ENCODE data around the gene EML1. TPM values are rescaled to one million over a fixed set of nuclear protein-coding genes. Genes with fewer than 3 reads are reported as not detected.

The EML1 gene
- total RNA-seq, 1 experiment from 2014 or later = 18.3 TPM

DNA sequence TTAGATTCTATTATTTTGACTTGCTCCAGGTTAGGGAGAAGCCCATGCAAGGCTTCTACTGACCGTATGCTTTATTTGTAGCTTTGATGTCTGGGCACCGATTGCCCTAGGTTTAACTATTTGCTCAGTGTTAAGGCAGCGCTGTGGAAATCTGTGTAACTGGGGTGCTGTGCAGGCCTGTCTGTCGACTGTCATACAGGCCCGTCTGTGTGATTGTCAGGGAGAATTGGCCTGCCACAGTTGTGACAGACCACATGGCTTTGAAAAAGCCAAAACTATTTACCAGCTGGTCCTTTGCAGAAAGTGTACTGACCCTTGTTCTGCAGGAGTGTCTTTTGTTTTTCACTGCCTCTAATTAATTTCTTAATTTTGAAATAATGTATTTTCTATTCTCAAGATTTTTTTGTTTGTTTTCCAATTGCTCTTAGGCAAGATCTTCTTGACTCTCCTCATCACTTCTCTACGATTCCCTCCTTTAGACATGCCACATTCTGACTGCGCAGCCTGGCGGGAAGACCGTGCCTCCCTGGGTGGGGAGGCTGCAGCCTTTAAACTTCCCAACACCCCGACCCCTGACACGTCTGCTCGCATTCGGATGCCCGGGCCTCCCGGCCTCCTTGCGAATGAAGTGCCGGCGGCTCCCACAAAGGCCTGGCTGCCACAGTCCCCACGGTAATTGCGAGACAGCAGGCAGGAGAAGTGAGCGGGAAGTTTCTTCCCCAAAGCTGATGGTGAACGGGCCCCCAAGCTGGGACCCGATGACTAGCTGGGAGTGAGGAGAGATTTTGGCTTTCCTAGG is 173.0 kb downstream of the EML1 start:
- no peak for DNase-seq (ENCODE audit: low spot score)

DNA sequence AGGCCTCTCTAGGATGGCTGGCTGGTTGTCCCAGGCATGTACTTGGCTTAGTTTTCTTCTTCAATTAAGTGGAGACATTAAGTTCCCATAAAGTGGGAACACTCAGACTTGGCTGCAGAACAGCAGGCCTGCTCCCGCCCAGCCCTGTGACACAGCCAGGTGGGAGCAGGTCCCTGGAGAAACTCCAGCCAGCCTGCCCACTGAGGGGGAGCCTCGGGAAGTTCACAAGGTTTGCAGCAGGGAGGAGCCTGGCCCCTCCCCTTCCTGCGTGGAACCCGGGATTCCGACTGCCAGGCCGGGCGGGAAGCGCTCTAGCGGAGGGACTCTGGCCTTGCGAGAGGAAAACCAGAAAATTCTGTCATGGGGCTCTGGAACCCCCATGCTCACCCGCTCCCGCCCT is 173.7 kb downstream of the EML1 start:
- DNase-seq (ENCODE audit: low spot score) = no peak

DNA sequence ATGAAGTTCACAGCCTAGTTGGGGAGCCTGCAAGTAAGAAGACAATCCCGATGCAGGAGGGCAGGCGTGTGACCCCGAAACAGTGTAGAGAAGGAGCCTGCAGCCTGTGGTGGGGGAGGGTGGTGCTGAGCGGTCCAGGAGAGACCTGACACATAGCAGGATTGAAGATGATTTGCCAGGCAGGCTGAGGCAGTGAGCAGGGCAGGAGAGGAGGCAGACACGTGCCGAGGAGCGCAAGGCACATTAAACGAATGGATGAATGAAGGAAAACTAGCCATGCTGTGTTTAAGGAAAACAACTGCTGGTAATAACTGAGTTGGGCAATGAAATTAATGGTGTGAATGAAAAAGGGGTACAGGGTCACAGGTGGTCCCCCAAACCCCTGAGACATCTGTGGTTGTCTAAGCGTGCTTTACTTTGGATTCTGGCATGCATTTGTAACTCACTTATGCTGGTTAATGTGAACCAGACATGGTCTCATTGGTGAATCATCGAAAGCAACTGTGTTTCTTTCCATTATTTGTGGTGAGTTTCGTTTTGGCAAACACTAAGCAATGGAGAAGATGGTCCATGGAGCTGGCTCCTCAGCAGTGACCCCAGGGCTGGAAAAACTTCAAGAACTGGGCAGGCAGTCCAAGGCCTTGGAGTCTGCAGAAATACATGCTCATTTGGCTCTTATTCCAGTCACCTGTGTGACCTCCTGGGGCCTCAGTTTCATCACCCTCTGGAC is 175.1 kb downstream of the EML1 start:
- DNase-seq (ENCODE audit: low spot score) = peak; percentile 52

DNA sequence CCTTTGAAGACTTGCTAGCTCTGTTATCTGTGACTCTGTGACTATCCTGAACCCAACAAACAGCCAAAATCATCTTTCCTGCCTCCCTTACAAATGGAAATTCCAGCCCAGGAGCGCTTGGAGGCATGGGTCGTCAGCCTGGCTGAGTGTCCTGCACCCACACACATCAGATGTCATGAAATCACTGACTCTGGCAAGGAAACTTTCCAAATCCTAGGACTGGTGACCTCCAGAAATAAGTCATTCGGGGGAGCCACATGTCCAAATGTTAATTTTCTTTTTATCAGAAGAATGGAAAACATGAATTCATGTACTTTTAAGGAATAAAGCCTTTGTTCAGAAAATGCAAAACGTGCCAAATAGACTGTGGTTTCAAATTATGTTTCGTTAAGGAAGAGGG is 175.7 kb downstream of the EML1 start:
- no peak for DNase-seq (ENCODE audit: low spot score)

DNA sequence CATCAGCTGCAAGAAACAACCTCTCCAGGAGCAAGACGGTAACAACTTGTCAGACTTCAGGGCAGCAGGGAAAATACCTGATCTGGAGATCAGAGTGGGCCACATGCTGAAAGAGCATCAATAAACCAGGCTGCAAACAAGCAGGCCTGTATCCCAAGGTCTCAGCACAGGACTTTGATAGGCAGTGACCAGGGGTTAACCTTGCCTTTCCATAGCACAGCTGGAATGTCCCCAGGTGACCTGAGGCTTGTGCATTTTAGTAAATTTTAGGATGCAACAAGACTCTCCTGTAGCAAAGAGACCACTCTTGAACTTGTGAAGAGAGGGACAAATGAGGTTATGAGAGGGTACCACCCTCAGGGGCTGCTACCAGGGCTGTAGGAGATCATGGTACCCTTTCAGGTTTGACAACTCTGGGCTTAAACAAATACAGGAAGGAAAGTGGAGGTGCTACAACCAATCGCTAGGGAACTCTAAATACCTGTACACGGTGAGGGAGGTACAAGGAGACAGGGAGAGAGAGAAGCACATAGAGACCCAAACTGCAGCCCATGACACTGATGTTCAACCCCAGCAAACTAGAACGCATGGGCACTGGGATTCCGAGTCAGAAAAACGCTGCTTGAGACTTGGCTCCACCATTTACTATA is 176.6 kb downstream of the EML1 start:
- no peak for DNase-seq (ENCODE audit: low spot score)

DNA sequence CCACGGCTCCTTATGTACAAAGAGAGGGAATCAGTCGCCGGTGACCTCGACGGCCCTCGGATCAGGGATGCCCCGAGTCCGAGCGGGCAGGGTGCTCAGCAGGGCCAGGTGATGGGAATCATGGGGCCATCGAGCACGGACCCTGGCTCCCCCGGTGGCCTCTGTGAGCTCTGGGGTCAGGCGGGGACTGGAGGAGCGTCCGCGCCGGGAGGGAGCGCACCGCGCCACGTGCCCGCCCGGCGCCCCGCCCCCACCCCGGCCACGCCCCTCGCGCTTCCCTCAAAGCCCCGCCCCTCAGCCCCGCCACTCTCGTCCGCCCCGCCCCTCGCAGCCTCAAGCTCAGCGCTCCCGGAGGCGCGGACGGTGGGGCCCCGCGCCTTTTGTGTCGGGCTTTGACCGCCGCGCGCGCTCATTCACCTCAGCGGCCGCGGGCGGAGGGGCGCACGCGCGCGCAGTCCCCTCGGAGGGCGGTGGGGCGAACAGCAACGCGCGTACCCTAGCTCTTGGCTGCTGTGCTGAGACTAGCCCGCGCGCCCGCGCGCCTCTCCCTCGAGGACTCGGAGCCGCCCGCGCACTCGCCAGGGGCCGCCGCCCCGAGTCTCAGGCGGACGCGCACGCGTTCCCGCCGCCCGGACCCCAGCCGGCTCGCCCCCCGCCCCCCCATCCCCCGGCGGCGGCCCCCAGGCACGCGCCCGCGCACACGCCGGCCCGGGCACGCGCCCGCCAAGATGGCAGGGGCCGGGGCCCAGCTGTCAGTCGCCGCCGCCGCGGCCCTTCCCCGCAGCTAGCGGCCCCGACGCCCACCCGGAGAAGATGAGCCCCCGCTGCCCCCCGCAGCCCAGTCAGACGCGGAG is 178.1 kb downstream of the EML1 start:
- DNase-seq (ENCODE audit: low spot score) = peak; percentile 69

DNA sequence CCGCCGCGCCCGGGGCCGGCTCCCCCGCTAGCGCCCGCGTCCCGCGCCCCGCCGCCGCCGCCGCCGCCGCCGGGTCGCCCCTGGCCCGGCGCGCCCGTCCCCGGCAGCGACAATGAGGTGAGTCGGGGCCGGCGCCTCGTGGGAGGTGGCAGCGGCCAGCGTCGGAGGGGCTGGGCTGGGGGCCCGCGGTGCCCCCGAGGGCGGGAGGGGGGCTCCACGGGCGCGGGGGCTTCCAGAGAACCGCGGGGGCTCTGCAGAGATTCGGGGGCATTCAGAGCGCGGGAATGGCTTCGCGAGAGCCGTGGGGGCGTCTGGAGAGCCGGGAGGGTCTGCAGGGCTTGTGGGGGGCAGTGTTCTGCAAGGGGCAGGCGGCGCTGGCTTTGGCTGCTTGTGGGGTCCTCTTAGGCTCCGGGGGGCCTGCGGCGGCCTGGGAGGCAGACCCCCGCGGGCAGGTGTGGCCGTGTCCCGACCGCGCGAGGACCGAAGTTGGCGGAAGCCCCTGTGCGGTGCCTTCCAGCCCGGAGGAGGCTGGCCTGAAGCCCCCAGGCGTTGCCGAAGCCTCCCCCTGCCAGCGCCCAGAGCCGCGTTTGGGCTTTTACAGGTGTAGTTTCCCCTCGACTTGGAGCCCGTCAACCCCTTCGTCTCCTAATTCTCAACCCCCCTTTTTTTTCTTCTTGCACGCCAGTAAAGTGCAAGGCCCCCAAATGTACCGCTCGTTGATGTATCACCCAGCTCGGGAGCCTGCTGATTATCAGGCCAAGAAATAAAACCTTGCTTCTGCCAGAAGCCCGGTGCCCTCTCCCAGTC is 178.9 kb downstream of the EML1 start:
- no peak for DNase-seq (ENCODE audit: low spot score)

DNA sequence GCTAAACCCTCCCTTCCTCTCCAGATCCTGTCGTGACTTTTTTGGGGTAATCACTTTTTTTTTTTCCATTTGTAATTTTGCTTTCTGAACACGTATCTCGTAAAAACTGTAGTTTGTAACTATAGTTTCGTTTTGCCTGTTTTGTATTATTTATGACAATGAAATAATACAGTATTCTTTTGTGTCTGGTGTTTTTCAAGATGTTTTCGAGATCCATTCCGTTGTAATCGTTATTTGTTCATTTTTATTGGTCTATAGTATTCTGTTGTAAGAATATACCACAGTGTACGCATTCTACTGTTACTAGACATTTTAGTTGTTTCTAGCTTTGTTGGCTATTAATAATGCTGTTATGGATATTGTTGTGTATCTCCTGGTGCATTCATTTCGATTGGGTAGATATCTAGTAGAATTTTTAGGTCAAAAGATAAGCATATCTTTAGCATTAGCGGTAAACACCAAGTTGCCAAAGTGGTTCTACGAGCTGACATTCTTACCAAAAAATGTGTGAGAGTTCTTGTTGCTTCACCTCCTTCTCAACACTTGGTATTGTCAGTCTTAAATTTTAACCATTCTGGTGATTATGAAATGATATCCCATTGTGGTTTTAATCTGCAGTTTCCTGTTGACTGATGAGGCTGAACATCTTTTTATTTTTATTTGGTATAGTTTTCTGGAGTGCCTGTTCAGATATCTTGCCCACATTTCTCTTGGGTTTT is 179.7 kb downstream of the EML1 start:
- no peak for DNase-seq (ENCODE audit: low spot score)

DNA sequence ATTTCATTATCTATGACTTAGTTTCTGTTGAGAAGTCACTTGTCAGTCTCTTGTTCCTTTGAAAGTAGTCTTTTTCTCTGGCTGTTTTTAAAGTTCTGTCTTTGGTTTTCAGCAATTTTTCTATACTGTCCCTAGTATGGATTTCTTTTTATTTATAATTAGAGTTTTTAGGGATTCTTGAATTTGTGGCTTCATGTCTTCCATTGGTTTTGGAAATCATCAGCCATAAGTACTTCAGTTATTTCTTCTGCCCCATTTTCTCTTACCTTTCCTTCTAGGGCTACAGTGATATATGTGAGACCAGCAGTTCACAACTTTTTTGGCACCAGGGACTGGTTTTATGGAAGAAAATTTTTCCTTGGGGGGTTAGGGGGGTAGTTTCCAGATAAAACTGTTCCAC is 182.0 kb downstream of the EML1 start:
- DNase-seq (ENCODE audit: low spot score) = no peak

DNA sequence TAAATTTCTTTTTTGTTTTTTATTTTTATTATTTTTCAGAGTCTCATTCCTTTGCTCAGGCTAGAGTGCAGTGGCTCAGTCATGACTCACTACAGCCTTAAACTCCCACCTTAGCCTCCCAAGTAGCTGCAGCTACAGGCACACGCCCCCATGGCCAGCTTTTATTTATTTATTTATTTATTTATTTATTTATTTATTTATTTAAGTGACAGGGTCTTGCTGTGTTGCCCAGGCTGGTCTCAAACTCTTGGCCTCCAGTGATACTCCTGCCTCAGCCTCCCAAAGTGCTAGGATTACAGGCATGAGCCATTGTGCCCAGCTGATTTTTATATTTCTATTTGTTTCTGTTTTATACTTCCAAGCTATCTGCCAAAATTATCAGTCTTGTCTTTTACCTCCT is 182.8 kb downstream of the EML1 start:
- DNase-seq (ENCODE audit: low spot score) = no peak

DNA sequence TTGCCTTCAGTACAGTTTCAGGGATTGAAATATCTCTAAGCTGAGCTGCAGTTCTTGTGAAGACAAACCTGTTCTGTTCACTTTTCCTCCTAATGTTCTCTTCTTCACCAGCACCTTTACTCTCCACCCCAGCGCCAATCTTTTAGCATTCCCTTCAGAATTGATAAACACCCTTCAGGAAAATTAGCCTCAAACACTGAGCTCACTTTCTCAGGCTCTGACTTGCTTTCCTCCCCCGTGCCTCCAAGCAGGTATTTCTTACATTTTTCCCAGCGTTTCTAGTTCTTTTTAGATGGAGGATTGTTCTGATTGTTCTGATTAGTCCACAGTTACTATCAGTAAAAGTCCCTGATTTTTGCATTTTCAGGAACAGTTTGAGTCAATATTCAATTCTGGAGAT is 183.5 kb downstream of the EML1 start:
- DNase-seq (ENCODE audit: low spot score) = no peak

DNA sequence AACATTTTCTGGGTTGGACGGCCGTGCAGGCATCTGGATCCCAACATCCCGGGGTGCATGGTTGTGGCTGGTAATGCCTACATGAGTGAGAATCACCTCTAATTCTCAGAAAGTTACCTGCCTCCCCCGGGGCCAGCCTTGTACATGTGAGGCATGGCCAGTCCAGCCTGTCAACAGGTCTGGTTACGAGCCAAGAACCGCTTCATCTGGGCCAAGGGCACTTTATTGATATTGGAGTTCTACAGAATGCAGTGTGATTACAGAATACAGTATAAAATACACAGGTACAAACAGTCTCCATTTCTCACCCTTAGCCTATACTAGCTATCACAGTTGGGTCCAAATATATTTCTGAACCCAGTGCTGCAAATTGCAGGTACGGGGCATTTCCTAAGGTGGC is 187.1 kb downstream of the EML1 start:
- DNase-seq (ENCODE audit: low spot score) = no peak

DNA sequence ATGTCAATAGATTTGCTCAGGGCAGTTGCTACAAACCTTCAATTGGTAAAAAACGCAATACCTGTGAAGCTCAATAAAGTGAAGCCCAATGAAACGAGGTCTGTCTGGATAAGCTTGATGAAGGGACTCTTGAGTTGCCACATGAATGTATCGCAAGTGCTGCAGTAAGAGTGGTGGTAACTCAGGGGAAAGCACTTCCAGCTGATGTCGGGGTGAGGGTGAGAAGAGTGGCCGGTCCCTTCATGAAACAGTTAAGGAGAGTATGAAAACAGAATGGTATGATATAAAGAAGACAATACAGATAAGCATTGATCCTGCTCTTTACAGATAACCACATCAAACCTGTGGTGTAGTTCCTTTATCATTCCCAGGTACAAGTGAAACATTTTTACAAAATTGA is 188.6 kb downstream of the EML1 start:
- DNase-seq (ENCODE audit: low spot score) = no peak

DNA sequence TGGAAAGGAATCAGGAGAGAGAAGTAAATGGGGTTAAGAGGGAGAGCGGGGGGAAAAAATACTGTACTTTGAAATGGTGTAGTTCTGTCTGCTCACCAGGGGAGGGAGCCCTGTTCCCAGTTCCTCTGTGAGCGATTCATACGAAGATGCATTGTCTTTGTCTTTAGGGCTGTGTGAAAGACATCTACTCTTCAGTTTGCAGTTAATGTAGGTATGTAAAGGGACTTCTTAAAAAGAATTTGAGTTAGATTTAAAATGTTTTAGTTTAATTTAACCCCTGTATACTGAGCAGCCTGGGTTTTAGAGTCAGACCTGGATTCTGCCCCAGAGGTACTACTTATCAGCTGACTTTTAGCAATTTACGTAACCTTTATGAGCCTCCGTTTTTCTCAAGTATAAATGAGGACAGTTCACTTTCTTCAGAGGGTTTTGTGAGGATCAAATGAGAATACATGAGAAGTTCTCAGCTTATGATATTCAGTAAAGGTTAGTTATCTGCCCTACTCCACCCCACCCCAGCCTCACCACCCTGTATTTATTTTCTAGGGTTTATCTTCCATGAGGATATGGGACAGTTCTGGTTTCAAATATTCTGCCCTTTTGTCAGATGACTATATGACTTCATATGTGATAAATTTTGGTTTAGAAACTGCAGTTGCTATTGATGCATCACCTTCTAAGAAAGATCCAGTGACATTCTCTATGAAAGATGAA is 189.5 kb downstream of the EML1 start:
- DNase-seq (ENCODE audit: low spot score) = peak; percentile 47

DNA sequence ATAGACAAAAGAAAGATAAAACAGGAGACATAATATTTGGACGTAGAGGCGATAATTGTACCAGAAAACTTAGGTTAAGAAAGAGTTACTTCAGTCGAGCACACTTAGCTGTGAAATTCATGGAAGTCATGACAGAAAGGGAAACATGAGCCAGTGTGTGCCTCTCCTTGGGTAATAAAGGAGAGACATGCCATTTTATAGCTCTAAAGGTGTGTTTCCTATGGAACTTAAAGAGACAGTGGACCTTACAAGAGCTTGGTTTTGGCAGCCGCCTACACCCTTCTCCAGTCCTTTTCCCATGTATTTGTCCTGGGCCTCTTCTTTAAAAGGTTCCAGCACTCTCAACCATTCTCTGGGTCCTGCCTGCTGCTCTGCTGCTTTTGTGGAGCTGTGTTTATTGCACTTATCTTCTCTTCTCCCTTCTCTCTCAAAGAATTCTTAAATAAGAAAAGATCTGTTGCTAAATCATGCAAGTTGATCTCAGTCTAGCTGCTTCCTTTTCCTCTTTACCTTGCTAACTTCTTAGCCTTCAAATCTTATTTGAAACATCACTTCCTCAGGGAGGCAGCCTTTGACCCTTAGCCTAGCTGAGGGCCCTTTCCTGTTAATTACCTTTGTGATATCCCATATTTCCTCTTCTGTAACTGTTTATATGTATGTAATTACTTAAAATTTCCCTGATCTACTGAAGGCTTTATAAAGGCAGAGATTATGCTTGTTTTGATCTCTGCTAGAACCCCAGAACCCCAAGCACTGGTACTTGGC is 190.2 kb downstream of the EML1 start:
- DNase-seq (ENCODE audit: low spot score) = no peak

DNA sequence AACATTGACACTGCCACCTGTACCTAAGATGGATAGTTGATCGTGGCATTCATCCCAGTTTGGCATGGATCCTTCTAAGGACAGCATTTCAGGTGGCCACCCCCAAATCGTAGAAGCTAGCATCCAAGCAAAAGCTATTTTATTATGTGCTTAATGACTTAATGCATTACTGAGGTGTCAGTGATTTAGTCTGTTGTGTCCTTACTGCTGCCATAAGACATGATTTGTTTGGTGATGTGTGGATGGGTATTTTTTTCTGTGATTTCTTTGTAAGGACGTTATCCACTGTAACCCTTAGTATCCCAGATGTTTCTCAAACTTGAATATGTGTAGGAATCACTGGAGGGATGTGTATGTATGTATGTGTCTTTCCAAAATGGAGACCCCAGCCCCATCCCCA is 190.8 kb downstream of the EML1 start:
- DNase-seq (ENCODE audit: low spot score) = no peak

DNA sequence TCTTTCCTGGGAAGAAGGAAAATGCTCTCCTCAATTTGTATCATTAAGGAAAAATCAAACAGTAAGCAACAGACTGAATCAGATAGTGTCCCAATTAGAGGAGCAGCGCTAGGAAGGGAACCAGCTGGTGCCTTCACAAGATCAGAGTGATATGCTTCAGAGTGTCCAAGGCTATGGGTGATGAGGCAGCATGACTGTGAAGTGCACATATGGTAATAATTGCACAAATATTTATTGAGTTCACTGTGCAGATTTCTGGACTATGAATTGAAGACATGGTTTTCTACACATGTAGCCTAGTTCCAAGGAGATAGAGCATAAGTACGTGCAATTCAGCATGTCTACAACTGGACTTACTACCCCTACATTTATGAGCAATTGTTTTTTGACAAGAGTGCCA is 193.2 kb downstream of the EML1 start:
- no peak for DNase-seq (ENCODE audit: low spot score)

DNA sequence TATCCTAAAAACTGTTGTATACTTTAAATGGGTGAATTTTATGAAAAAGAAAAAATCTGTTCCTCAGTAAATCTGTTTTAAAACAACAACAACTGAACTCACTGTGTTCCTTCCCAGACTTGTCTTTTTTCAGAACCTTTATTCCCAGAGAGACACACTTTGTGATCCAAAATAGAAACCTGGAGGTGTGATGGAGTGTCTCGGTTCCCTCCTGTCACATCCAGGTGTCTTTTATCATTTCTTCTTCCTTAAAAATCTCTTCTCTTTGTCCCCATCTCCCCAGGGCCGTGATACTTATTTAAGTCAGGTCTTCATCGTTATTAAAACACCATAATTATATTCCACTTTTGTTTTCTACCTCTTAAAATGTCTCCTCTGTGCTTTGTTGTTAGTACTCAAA is 195.8 kb downstream of the EML1 start:
- DNase-seq (ENCODE audit: low spot score) = no peak

All from H4 (cell line).